HepG2 (cell line): ENCODE results near the gene BEAN1. TPM values are rescaled to one million over a fixed set of nuclear protein-coding genes. Genes with fewer than 3 reads are reported as not detected.

Source experiments
- DNMT1 ChIP-seq: sonication (generic); formaldehyde crosslinking; IDR thresholded peaks from 2 replicates; pipeline ENCODE4 v1.5.1; 2020; ENCODE audit warnings: mild to moderate bottlenecking, missing genetic modification reagents
- HDAC2 ChIP-seq: sonication (generic); formaldehyde crosslinking; IDR thresholded peaks from 2 replicates; pipeline ENCODE4 v1.4.0; 2020; ENCODE audit warnings: missing genetic modification reagents
- HNRNPL ChIP-seq: fragments of 200-400 bp; formaldehyde crosslinking; IDR thresholded peaks from 2 replicates; pipeline ENCODE4 v1.6.1; 2017; ENCODE audit warnings: mild to moderate bottlenecking, low read depth, low read length
- HOMEZ ChIP-seq: IDR thresholded peaks from 2 replicates; pipeline ENCODE4 v1.6.1; 2016; ENCODE audit warnings: low read depth
- KLF9 ChIP-seq: IDR thresholded peaks from 2 replicates; pipeline ENCODE4 v1.6.1; 2016; ENCODE audit warnings: low read depth
- MED1 ChIP-seq: sonication (generic); formaldehyde crosslinking; IDR thresholded peaks from 2 replicates; pipeline ENCODE4 v1.4.0; 2020; ENCODE audit warnings: missing genetic modification reagents
- REPIN1 ChIP-seq: sonication (generic); formaldehyde crosslinking; IDR thresholded peaks from 2 replicates; pipeline ENCODE4 v1.8.0; 2022; ENCODE audit warnings: missing genetic modification reagents, low read depth, mild to moderate bottlenecking, borderline replicate concordance
- SOX13 ChIP-seq, 3 experiments: fragments of 450-650 bp in 1 of 3; sonication (generic) in 1 of 3; formaldehyde crosslinking in 1 of 3; IDR thresholded peaks in 2 of 3; conservative IDR thresholded peaks in 1 of 3; 2 replicates each; pipeline versions ENCODE4 v1.5.0 to v1.6.1; 2016 to 2020; ENCODE audit warnings: antibody characterized with exemption in 1 of 3, mild to moderate bottlenecking in 1 of 3, missing compliant biosample characterization in 1 of 3, missing genetic modification reagents in 1 of 3, moderate library complexity in 1 of 3
- ZNF292 ChIP-seq: sonication (generic); formaldehyde crosslinking; IDR thresholded peaks from 2 replicates; pipeline ENCODE4 v1.8.1; 2022; ENCODE audit warnings: mild to moderate bottlenecking, low read depth, missing genetic modification reagents, borderline replicate concordance
- ZNF510 ChIP-seq: sonication (generic); formaldehyde crosslinking; IDR thresholded peaks from 2 replicates; pipeline ENCODE4 v1.4.0; 2020; ENCODE audit warnings: low read depth, mild to moderate bottlenecking, missing genetic modification reagents
- ZNF552 ChIP-seq: sonication (generic); formaldehyde crosslinking; IDR thresholded peaks from 2 replicates; pipeline ENCODE4 v1.9.0; 2022; ENCODE audit warnings: missing genetic modification reagents, mild to moderate bottlenecking, borderline replicate concordance
- ZNF614 ChIP-seq: IDR thresholded peaks from 2 replicates; pipeline ENCODE4 v1.6.1; 2018; ENCODE audit warnings: missing biosample characterization, missing genetic modification reagents, inconsistent platforms, borderline replicate concordance
- ZNF879 ChIP-seq: sonication (generic); formaldehyde crosslinking; IDR thresholded peaks from 2 replicates; pipeline ENCODE4 v1.8.1; 2023; ENCODE audit warnings: missing genetic modification reagents
- ZSCAN30 ChIP-seq: sonication (generic); formaldehyde crosslinking; IDR thresholded peaks from 2 replicates; pipeline ENCODE4 v1.5.0; 2020; ENCODE audit warnings: mild to moderate bottlenecking, missing genetic modification reagents
- polyA plus RNA-seq, 8 experiments: library from polyadenylated mRNA; depleted of rRNA in 3 of 8; stranded (reverse) in 7 of 8; unstranded in 1 of 8; fragments of >200 nt; fragmentation: Illumina TruSeq in 4 of 8; extraction: Trizol in 4 of 8; gene quantifications; 2 replicates each; pipeline versions ENCODE4 v1.2.1 to v1.2.3, GENCODE V29; 2011 to 2016; ENCODE audit warnings: low read depth in 4 of 8, missing spikeins in 1 of 8, mixed read lengths in 1 of 8; ENCODE audit not compliant: insufficient read depth in 1 of 8
- total RNA-seq, 5 experiments: library from RNA; depleted of rRNA; stranded (reverse); fragments of >200 nt; fragmentation: Illumina TruSeq; extraction: Trizol; gene quantifications; 2 replicates each; pipeline ENCODE4 v1.2.3, GENCODE V29; 2016; ENCODE audit warnings: low read depth in 1 of 5
- TF ChIP-seq, protein P1 (sequence below): sonication (generic); formaldehyde crosslinking; IDR thresholded peaks from 2 replicates; pipeline ENCODE4 v1.8.1; 2023; ENCODE audit warnings: mild to moderate bottlenecking, missing genetic modification reagents
- TF ChIP-seq, protein P2 (sequence below): sonication (generic); formaldehyde crosslinking; IDR thresholded peaks from 2 replicates; pipeline ENCODE4 v1.8.0; 2023; ENCODE audit warnings: mild to moderate bottlenecking, missing genetic modification reagents
- TF ChIP-seq, protein P3 (sequence below): sonication (generic); formaldehyde crosslinking; conservative IDR thresholded peaks from 2 replicates; pipeline ENCODE4 v1.8.1; 2023; ENCODE audit warnings: missing genetic modification reagents
- TF ChIP-seq, protein P4 (sequence below): sonication (generic); formaldehyde crosslinking; IDR thresholded peaks from 2 replicates; pipeline ENCODE4 v1.5.0; 2020; ENCODE audit warnings: missing genetic modification reagents
- TF ChIP-seq, protein P5 (sequence below): sonication (generic); formaldehyde crosslinking; IDR thresholded peaks from 2 replicates; pipeline ENCODE4 v1.5.0; 2020; ENCODE audit warnings: mild to moderate bottlenecking, missing genetic modification reagents

Gene BEAN1
- total and polyA plus RNA-seq, 2 of the 13 experiments (the other 11 are each of a cell fraction or from before 2014, with no cell fraction given), result 0.53 to 1.4 TPM

DNA sequence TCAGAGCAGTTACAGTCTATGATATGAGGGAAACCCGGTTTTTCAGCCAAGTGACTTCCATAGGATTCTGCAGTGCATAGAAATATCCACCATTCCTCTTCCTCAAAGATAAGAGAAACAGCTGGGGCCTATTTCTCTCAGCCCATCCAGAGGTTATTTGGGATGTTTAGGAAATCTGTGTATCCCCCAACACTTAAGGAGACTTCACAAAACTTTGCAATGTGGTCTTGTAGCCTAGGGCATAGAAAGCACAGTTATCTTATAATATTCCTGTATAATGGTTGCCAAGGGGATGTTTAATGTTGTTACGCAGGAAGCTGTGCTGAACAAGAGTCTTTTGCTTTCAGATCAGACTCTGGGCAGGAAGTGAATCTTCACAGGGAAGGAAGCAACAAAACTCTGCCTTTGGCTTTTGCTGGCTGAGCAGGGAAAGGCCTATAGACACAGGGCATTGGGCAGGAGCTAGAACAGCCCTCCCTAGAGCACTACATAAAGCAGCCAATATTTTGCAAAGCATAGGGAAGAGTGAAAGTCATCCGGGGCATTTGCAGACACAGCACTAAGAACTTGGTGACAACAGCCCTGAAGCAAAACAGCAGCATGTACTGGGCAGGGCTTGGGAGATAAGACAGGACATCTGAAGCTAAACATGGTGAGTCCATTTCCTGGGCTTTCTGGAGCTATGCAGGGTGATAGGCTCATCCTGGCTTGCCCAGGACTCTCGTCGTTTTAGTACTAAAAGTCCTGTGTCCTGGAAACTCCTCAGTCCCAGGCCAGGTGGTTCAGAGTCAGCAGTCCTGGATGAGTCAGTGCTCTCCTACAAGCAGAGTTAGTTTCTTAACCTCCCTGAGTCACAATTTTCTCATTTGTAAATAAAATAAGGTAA lies 18.7 kb upstream of the BEAN1 start (continued):
- TF ChIP-seq, protein P1, sequence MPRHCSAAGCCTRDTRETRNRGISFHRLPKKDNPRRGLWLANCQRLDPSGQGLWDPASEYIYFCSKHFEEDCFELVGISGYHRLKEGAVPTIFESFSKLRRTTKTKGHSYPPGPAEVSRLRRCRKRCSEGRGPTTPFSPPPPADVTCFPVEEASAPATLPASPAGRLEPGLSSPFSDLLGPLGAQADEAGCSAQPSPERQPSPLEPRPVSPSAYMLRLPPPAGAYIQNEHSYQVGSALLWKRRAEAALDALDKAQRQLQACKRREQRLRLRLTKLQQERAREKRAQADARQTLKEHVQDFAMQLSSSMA (CRISPR knock-in tag), result no peak
- 0 out of 2 replicates have a peak, but pooled peaks have one; percentile 14 for TF ChIP-seq HOMEZ (CRISPR knock-in tag)
- TF ChIP-seq REPIN1 (CRISPR knock-in tag), result 0 out of 2 replicates have a peak, but pooled peaks have one; percentile 20
- TF ChIP-seq, protein P2, sequence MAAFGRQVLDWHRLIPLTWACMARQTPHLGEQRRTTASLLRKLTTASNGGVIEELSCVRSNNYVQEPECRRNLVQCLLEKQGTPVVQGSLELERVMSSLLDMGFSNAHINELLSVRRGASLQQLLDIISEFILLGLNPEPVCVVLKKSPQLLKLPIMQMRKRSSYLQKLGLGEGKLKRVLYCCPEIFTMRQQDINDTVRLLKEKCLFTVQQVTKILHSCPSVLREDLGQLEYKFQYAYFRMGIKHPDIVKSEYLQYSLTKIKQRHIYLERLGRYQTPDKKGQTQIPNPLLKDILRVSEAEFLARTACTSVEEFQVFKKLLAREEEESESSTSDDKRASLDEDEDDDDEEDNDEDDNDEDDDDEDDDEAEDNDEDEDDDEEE (CRISPR knock-in tag), result no peak
- no peak for TF ChIP-seq SOX13 (IDR thresholded peaks at IDR 0.05)
- peak; percentile 45 to 57; a peak in 1 of 4 replicates for TF ChIP-seq SOX13 (CRISPR knock-in tag; conservative IDR thresholded peaks at IDR 0.05 in 1 of 2, IDR thresholded peaks at IDR 0.05 in 1 of 2)
- no peak for TF ChIP-seq ZNF510 (CRISPR knock-in tag)
- TF ChIP-seq HDAC2, result peak; percentile 63; the same call in 1 of the 2 replicates
- TF ChIP-seq MED1, result peak; percentile 51
- TF ChIP-seq ZNF292 (CRISPR knock-in tag), result peak; percentile 30; the same call in 1 of the 2 replicates
- TF ChIP-seq HNRNPL, result no peak
- TF ChIP-seq, protein P3, sequence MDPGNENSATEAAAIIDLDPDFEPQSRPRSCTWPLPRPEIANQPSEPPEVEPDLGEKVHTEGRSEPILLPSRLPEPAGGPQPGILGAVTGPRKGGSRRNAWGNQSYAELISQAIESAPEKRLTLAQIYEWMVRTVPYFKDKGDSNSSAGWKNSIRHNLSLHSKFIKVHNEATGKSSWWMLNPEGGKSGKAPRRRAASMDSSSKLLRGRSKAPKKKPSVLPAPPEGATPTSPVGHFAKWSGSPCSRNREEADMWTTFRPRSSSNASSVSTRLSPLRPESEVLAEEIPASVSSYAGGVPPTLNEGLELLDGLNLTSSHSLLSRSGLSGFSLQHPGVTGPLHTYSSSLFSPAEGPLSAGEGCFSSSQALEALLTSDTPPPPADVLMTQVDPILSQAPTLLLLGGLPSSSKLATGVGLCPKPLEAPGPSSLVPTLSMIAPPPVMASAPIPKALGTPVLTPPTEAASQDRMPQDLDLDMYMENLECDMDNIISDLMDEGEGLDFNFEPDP (CRISPR knock-in tag), result 0 out of 2 replicates have a peak, but pooled peaks have one; percentile 67
- TF ChIP-seq DNMT1 (CRISPR knock-in tag), result no peak
- TF ChIP-seq, protein P4, sequence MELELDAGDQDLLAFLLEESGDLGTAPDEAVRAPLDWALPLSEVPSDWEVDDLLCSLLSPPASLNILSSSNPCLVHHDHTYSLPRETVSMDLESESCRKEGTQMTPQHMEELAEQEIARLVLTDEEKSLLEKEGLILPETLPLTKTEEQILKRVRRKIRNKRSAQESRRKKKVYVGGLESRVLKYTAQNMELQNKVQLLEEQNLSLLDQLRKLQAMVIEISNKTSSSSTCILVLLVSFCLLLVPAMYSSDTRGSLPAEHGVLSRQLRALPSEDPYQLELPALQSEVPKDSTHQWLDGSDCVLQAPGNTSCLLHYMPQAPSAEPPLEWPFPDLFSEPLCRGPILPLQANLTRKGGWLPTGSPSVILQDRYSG (CRISPR knock-in tag), result no peak; the same call in 1 of the 2 replicates
- TF ChIP-seq ZNF879 (CRISPR knock-in tag), result no peak
- no peak for TF ChIP-seq ZSCAN30 (CRISPR knock-in tag)
- 0 out of 2 replicates have a peak, but pooled peaks have one; percentile 23 for TF ChIP-seq ZNF614 (CRISPR knock-in tag)
- TF ChIP-seq ZNF552 (CRISPR knock-in tag), result no peak
- TF ChIP-seq, protein P5, sequence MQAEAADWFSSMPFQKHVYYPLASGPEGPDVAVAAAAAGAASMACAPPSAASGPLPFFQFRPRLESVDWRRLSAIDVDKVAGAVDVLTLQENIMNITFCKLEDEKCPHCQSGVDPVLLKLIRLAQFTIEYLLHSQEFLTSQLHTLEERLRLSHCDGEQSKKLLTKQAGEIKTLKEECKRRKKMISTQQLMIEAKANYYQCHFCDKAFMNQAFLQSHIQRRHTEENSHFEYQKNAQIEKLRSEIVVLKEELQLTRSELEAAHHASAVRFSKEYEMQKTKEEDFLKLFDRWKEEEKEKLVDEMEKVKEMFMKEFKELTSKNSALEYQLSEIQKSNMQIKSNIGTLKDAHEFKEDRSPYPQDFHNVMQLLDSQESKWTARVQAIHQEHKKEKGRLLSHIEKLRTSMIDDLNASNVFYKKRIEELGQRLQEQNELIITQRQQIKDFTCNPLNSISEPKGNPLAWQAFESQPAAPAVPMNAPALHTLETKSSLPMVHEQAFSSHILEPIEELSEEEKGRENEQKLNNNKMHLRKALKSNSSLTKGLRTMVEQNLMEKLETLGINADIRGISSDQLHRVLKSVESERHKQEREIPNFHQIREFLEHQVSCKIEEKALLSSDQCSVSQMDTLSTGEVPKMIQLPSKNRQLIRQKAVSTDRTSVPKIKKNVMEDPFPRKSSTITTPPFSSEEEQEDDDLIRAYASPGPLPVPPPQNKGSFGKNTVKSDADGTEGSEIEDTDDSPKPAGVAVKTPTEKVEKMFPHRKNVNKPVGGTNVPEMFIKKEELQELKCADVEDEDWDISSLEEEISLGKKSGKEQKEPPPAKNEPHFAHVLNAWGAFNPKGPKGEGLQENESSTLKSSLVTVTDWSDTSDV (CRISPR knock-in tag), result no peak
- no peak for TF ChIP-seq KLF9 (CRISPR knock-in tag)
